ENCODE results near the gene IGFBP1.

DNA sequence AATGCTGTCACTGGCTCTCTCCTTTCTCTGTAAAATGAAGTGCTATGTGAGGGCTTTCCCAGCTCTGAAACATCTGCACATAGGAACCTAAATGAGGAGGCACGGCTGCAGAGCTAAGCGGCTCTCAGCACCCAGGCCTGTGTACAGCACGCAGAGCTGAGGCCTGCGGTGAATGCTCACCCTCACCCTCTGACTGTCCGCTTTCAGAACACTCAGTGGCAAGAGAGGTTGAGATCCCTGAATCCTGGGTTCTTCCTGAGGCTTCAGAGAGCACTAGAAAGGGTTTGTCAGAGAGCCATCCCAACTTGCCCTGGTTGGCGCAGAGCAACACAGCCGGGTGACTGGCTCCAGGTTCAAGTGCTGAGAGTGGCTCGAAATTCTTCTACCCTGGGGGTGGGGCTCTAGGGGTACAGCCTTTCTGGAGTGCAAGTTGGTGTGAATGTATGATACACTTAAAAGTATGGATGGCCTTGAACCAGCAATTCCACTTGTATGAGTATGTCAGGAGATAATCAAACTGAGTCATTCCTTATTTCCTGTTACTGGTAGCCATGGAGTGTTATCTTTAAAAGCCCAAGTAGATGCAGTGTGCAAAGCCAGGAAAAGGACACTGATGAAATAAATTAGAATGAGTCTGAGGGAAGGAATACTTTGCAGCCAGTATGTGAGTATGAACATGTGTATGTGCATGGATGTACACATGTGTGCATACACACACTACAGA, 13.7 kb upstream of the IGFBP1 start:
- TF ChIP-seq, protein P1, sequence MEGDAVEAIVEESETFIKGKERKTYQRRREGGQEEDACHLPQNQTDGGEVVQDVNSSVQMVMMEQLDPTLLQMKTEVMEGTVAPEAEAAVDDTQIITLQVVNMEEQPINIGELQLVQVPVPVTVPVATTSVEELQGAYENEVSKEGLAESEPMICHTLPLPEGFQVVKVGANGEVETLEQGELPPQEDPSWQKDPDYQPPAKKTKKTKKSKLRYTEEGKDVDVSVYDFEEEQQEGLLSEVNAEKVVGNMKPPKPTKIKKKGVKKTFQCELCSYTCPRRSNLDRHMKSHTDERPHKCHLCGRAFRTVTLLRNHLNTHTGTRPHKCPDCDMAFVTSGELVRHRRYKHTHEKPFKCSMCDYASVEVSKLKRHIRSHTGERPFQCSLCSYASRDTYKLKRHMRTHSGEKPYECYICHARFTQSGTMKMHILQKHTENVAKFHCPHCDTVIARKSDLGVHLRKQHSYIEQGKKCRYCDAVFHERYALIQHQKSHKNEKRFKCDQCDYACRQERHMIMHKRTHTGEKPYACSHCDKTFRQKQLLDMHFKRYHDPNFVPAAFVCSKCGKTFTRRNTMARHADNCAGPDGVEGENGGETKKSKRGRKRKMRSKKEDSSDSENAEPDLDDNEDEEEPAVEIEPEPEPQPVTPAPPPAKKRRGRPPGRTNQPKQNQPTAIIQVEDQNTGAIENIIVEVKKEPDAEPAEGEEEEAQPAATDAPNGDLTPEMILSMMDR (IDR thresholded peaks at IDR 0.05) = no peak
- no peak for TF ChIP-seq POLR2A (IDR thresholded peaks at IDR 0.05)
